Glomerular visceral epithelial cell (primary cell): ENCODE results near the gene LRRTM2.

Experiments used
- DNase-seq: peaks from one replicate; pipeline ENCODE4 v3.0.0-alpha.2; 2016; ENCODE audit errors: extremely low spot score

Gene LRRTM2

DNA sequence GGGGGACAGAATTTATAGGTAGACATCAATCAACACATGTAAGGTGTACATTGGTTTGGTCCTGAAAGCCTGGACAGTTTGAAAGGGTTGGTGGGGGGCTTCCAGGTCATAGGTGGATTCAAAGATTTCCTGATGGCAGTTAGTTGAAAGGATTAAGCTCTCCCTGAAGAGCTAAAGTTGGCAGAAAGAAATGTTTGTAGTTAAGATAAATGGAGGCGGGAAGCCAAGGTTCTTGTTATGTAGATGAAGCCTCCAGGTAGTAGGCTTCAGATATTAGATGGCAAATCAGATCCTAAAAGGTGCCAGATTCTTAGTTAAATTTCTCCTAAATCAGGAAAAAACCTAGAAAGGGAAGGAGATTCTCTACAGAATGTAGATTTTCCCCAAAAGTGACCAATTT lies 9.0 kb upstream of the LRRTM2 start:
- DNase-seq: no peak

DNA sequence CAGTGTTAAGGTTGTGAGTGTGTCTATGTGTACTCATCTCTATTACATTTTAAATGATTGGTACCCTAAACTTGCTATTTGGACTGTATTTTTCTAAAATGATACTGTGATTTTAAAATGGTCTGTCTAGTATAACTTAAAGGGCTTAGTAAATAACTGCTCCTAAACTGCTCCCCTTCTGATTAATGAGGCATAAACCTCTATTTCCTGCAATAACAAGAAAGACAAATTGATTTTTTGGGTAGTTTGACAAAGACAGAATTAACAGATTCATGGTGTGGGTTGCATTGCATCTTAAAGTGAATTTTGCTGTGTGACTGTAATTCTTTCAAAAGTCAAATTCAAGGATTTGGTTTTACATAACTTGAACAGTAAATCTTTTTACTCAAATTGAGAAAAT lies 8.1 kb upstream of the LRRTM2 start:
- no peak for DNase-seq

GRCh38 chr5:138878437-138879235 lies 3.5 kb upstream of the LRRTM2 start:
- DNase-seq: no peak

- no peak for DNase-seq
These were observed 1.7 kb upstream of the LRRTM2 start for GRCh38 chr5:138876811-138877210.

DNA sequence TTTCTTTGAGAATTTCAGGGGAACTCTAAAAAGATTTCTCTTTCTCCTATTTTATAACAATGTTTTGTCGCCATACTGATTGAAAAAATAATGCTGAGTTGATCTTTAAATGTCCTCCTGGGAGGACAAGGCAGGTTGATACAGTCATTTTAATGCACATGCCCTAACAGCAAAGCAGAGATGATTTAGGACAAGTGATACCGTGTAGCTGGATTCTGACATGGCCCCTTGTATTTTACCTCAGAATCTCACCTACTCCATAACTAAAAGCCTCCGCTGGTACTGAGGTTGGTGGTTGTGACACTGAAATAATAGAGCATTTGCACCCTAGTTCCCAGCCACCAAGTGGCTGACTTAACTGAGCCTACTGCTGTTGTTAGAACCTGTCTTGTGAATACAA lies 811 bp upstream of the LRRTM2 start:
- no peak for DNase-seq

- no peak for DNase-seq
These were observed 379 bp upstream of the LRRTM2 start for GRCh38 chr5:138875552-138875875.

GRCh38 chr5:138874241-138874640 lies 894 bp downstream of the LRRTM2 start:
- DNase-seq: no peak

DNA sequence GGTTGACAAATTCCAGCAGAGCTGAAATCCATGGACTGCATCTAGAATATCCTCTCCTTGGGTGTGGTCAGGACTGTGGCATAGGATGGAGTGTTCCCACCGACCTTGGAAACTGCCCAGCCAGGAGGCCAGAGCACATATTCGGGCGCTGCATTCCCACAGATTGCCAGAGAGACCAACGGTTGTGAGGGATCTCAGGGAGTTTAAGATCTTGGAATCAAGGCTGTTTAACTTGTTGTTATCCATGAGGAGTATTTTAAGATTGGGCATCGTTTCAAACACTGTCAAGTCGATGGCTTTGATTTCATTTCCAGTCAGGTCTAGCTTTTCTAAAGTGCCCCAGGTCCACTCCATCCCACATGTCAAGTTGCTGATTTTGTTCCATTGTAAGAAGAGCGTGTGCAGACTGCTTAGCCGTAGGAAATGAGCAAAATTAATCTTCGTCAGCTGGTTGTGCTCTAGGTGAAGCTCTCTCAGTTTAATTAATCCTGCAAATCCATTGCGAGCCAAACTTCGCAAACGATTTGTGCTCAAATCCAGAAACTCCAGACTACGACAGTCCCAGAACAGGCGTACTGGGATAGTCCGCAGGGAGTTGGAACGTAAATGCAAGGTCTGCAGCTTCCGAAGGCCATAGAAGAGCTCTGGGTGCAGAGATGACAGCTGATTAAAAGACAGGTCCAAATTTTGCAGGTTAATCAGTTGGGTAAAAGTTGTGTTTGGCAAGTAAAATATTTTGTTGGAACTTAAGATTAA lies 1.5 kb downstream of the LRRTM2 start:
- DNase-seq: no peak

DNA sequence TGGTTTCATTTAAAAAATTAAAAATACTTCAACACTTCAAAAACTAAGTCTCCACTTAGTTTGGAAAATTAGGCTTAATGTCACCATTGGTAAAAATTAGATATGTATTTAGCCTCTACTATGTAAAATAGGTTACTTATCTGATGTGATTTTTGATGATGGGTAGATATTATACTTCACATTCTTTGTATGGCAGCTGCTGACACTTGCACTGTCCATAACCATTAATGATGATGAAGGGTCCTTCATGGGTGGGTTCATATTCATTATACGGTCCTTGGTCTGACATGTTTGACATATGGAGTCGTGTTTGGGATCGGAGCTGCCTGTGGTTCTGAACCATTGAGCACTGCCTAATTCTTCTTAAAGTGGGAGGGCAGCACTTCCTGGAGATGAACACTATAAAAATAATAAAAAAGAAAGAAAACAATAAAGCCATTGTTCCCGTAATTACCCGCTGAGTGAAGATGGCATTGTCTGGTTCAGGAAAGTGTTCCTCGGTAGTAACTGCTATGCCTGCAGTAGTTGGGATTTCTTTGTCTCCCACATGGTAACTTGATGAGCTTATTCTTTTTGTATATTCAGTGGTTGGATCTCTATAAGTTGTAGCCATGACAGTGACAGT lies 2.2 kb downstream of the LRRTM2 start:
- no peak for DNase-seq

DNA sequence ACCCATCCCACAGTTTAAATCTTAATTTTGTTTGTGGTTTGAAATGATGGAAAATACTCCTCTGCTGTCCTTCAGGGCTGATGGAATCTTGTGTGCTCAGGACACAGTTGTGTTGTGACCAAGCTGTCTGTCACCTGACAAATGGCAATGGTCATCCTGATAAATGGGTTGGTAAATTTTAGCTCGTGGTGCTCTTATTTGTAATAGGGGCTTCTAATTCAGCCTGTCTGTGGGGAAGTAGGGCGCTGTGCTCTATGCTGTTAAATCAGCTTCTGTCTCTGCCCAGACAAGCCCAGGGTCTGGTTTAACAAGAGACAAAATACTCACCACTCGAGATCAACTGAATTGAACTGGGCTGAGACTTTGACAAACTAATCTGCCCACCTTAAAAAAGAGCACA lies 4.5 kb downstream of the LRRTM2 start:
- DNase-seq: no peak

- DNase-seq: peak; percentile 49
These were observed 5.2 kb downstream of the LRRTM2 start for GRCh38 chr5:138869763-138870500.

DNA sequence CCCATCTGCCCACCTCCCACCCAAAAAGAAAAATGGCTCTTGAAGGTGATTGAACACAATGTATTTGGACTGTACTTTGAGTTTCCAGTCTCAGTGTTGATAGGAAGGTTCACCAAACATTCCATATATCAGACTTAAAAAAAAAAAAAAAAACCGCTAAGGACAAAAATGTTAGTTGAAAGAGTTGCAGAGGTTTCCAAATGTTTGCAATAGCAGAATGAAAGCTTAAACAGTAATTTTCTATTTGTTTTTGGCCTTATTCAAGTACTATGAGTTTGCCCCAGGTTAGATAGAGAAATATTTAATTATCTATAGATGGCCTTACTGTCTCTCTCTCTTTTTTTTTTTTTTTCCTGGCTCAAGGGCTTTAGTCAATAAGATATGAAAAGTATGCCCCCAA lies 6.1 kb downstream of the LRRTM2 start:
- DNase-seq: no peak

DNA sequence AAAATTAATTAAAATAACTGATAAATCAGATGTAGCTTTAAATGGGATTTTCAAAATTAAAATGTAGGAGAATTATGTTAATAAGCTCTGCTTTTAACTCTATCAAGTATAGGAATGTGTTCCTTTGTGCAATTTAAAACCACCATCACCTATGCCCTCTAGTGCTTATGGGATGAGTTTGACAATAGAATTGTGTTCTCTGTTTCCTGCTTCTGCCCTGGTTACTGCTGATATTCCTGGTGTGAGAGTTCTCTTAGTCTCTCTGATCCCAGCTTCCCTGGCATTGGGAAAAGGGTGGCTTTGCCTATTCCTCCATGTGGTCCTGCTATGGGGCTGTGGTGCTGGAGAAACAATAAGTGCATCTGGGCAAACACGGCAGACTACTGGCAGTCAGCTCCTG lies 8.1 kb downstream of the LRRTM2 start:
- no peak for DNase-seq

- DNase-seq: no peak
These were observed 22.0 kb downstream of the LRRTM2 start for GRCh38 chr5:138853132-138853531.

DNA sequence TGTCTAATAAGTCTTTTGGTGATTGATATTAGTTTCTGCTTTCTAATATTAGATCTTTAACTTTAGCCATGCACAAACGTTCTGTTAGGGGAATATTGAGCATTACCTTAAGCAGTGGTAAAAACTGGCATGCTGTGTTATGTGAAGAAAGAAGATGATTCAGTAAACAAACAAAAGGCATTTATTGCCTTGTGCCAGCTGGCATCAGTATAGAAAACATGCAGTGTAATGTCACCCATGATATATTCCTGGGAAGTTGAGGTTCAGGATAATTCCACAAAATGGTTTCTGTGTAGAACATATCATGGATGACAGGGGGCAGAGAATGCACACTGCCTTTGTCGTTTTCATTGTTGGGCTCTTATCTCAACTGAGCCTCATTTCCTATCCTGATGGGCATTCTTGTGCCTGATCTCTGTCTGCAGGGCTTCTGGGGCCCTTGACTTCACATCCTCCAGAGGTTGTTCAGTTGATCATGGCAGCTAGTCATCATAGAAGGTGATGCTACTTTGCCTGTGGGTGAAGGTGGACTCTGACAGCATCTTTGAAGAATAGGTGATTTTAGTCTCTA lies 24.2 kb downstream of the LRRTM2 start:
- DNase-seq: no peak

- no peak for DNase-seq
These were observed 25.3 kb downstream of the LRRTM2 start for GRCh38 chr5:138849882-138850281.

DNA sequence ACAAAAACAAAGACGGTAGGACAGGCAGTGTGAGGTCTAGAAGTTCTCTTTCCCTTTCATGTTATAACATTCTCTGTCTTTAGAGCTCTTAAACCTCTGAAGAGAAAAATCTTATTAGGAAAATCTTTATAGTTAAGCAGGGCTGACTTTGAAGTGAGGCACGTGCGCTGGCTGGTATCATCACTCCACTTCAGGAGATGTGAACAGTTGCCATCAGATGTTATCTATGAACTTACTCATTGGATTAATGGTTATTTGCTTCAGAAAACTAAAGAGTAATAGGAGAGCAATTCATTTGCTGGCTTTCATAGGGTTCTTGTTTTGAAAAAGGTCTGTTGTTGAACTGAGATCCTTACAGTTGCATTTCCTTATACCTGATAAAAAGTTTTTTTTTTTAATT lies 25.7 kb downstream of the LRRTM2 start:
- no peak for DNase-seq

DNA sequence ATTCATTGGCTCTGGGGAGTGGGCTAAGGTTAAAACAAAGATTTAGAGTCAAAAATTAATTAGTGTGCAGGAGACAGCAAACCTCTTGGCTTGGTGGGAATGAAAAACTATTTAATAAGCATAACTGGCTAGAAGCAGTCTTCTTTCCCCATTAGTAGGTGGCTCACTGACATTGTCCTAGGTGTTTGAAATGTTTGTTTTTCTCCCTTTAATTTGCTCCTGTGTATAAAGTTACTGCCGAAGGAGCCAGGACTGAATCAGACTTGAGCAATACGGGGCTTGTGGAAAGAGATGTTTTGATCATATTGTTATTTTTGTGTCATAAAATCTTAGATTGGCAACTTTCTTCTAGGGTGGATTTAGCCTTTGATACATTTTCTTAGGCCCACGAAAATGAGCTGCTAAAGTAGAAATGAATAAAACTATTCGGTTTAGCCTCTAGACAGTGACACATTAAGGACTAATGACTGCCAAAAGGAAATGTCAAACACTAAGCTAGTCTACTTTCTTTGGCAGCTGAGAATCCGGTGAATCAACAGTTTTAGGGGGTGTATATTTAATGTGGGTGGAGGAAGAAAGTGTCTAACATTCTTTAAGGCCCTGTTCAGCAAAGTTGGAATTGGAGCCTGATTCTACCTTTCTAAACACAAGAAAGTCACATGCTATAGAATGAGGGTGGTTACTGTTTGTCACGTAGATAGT lies 30.2 kb downstream of the LRRTM2 start:
- DNase-seq: peak; percentile 47

DNA sequence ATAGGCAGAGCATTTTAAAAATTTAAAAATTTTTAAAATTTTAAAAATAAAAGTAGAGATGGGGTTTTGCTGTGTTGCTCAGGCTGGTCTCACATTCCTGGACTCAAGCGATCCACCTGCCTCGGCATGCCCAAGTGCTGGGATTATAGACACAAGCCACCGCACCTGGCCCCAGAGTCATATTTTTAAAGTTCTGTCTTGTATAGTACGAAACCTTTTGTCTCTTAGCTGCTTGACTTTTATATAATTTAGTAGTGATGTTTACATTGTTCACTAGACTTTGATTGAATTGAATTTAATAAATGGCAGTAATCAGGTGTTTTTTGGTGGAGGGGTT lies 31.0 kb downstream of the LRRTM2 start:
- no peak for DNase-seq

DNA sequence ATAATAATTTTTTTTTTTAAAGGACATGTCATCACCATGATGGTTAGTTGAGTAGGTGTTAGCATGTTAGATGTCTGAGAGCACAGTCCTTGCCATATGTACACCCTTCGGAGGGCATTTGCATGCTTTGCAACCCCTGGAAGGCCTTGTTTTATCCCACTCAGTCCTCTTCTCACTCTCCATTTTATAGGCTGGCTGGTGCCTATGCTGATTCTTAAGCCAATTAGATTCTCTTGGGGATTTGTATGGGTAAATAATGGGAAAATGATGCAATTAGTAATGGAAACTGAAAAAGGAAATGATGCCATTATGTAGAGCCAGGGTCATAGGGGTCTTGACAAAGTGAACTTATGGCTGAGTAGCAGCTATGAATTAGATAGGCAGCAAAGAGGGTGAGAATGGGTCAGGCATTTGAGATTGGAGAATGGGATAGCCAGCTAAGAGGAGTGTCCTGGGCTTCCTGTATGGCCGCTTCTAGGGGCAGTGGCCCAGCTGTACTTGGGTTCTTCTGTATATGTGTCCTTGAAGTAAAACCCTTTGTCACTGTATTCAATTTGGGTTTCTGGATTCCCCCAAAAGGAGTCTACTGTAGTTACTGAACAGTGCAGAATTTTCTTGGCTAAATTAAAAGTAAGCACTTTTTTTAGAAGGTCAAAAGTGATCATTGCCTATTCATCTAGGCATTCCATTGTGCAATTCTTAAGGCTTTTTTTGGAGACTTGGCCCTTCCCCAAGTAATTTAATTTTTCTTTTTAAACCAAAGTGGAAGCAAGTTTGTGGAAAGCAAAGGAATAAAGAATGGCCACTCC lies 31.6 kb downstream of the LRRTM2 start:
- DNase-seq: no peak

DNA sequence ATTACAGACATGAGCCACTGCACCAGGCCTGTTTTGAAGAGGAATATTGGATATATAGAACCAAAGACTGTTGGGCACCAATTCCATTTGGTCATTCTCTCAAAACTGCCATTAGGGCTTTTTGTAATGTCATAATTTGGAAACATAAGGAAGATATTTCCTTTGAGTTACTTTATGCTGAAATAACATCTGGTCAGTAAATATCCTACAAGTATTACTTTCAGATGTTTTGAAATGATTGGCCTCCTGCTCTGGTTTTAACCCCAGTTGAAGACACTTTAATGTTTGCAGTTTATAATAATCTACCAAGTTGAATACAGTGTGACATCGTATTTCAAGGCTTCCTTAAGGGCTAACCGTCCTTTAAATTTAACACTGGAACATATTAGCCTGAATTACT lies 33.6 kb downstream of the LRRTM2 start:
- no peak for DNase-seq
